ENCODE measurements around the gene SPEN.
"Not testable (repeated sequence)": the region's sequence is repeated elsewhere in the genome, so short reads cannot be mapped to it uniquely, and the experiment has no call there.

The SPEN gene

GRCh38 chr1:15834406-15835204 is 12.9 kb upstream of the SPEN start:
- DNase-seq (ENCODE audit: low spot score) = peak; percentile 95

- DNase-seq (ENCODE audit: low spot score) = no peak
Observed at GRCh38 chr1:15835205-15835740, 12.2 kb upstream of the SPEN start.

GRCh38 chr1:15835741-15836510 is 11.6 kb upstream of the SPEN start:
- peak; percentile 98 for DNase-seq (ENCODE audit: low spot score)

- DNase-seq (ENCODE audit: low spot score) = not testable (repeated sequence)
Observed at GRCh38 chr1:15836511-15836771, 11.1 kb upstream of the SPEN start.

- peak; percentile 61 for DNase-seq (ENCODE audit: low spot score)
Observed at GRCh38 chr1:15836772-15837669, 10.5 kb upstream of the SPEN start.

GRCh38 chr1:15837931-15838330 is 9.6 kb upstream of the SPEN start:
- no peak for DNase-seq (ENCODE audit: low spot score)

- no peak for DNase-seq (ENCODE audit: low spot score)
Observed at GRCh38 chr1:15838721-15839120, 8.8 kb upstream of the SPEN start.

- no peak for DNase-seq (ENCODE audit: low spot score)
Observed at GRCh38 chr1:15843826-15844572, 3.5 kb upstream of the SPEN start.

- DNase-seq (ENCODE audit: low spot score) = not testable (repeated sequence)
Observed at GRCh38 chr1:15846056-15846455, 1.5 kb upstream of the SPEN start.

GRCh38 chr1:15847893-15848142 is 311 bp downstream of the SPEN start:
- DNase-seq (ENCODE audit: low spot score) = no peak

- peak; percentile 56 for DNase-seq (ENCODE audit: low spot score)
Observed at GRCh38 chr1:15848143-15848928, 829 bp downstream of the SPEN start.

- peak; percentile 92 for DNase-seq (ENCODE audit: low spot score)
Observed at GRCh38 chr1:15848929-15849774, 1.6 kb downstream of the SPEN start.

- peak; percentile 84 for DNase-seq (ENCODE audit: low spot score)
Observed at GRCh38 chr1:15849775-15850324, 2.3 kb downstream of the SPEN start.

- DNase-seq (ENCODE audit: low spot score) = no peak
Observed at GRCh38 chr1:15850471-15851001, 3.0 kb downstream of the SPEN start.

GRCh38 chr1:15851210-15852035 is 3.9 kb downstream of the SPEN start:
- no peak for DNase-seq (ENCODE audit: low spot score)

- no peak for DNase-seq (ENCODE audit: low spot score)
Observed at GRCh38 chr1:15852036-15852827, 4.7 kb downstream of the SPEN start.

GRCh38 chr1:15852828-15853302 is 5.4 kb downstream of the SPEN start:
- no peak for DNase-seq (ENCODE audit: low spot score)

GRCh38 chr1:15856888-15857287 is 9.4 kb downstream of the SPEN start:
- no peak for DNase-seq (ENCODE audit: low spot score)

Data from ecto neural progenitor cell (in vitro differentiated cells).